GM12878 (cell line): Measurements from ENCODE around the gene TMUB1. TPM values are rescaled to one million over a fixed set of nuclear protein-coding genes. Genes with fewer than 3 reads are reported as not detected.

Source experiments
- ATAC-seq: fragments of 200-7000 bp; cut with Tn5 transposase; 3 replicates; pipeline ENCODE4 v1.9.1; 2020; ENCODE audit warnings: mild to moderate bottlenecking, moderate library complexity
- BruUV-seq: library from RNA; stranded (reverse); fragments of 400-500 nt; replicated peaks from 2 replicates; lab custom pipeline; 2021; lab: Mats Ljungman, UMichigan
- CTCF ChIA-PET: fragments of 300-600 bp; sonication (Branson Sonifier 250); formaldehyde crosslinking; extraction: SDS; loops from one replicate; lab custom pipeline; 2021; ENCODE audit warnings: inconsistent platforms; lab: Yijun Ruan, JAX
- POLR2A ChIA-PET: fragments of 350-600 bp; formaldehyde crosslinking; extraction: SDS; loops from one replicate; lab custom pipeline; 2021; ENCODE audit warnings: inconsistent platforms; lab: Charles Lee
- RAD21 ChIA-PET: fragments of 300-600 bp; sonication (Branson Sonifier 250); formaldehyde crosslinking; loops from one replicate; lab custom pipeline; 2023; ENCODE audit warnings: antibody characterized with exemption; ENCODE audit not compliant: unreplicated experiment; lab: Charles Lee
- SMC1A ChIA-PET: fragments of 300-600 bp; sonication (Branson Sonifier 250); formaldehyde crosslinking; loops from one replicate; lab custom pipeline; 2023; ENCODE audit not compliant: unreplicated experiment, uncharacterized antibody; lab: Charles Lee
- DNase-seq: peaks from one replicate; pipeline ENCODE4 v3.0.0-alpha.2; 2011; ENCODE audit warnings: low read depth, low spot score
- FAIRE-seq: peaks from 3 replicates; lab custom pipeline; 2011; peaks lifted over from hg19 to GRCh38; lab: Jason Lieb, UNC
- H2AFZ ChIP-seq: 2 replicates; pipeline ENCODE4 v1.6.0; 2011; ENCODE audit warnings: low read depth, low read length, control low read depth; ENCODE audit not compliant: control insufficient read depth
- H3K27ac ChIP-seq: 2 replicates; pipeline ENCODE4 v1.5.1; 2011; ENCODE audit warnings: control low read depth; ENCODE audit not compliant: control insufficient read depth, insufficient read depth
- H3K27me3 ChIP-seq, 2 experiments: replicated peaks in 1 of 2; 2 replicates each; pipeline versions ENCODE4 v1.6.0 to v1.6.1; 2011; ENCODE audit warnings: low read length in 1 of 2; ENCODE audit not compliant: control insufficient read depth in 2 of 2, insufficient read depth in 2 of 2
- H3K36me3 ChIP-seq, 2 experiments: 2 replicates each; pipeline ENCODE4 v1.5.1; 2011; ENCODE audit warnings: low read length in 1 of 2; ENCODE audit not compliant: control insufficient read depth in 2 of 2, insufficient read depth in 2 of 2
- H3K4me1 ChIP-seq: 2 replicates; pipeline ENCODE4 v1.6.1; 2011; ENCODE audit warnings: mild to moderate bottlenecking, low read length, moderate library complexity, mixed read lengths; ENCODE audit not compliant: control insufficient read depth, insufficient read depth
- H3K4me2 ChIP-seq: 2 replicates; pipeline ENCODE4 v1.6.0; 2011; ENCODE audit warnings: control low read depth; ENCODE audit not compliant: control insufficient read depth, insufficient read depth
- H3K4me3 ChIP-seq: fragments of 200-600 bp; sonication (generic); 2 replicates; pipeline ENCODE4 v1.5.1; 2016
- H3K79me2 ChIP-seq: 2 replicates; pipeline ENCODE4 v1.6.0; 2011; ENCODE audit warnings: low read length; ENCODE audit not compliant: control insufficient read depth, insufficient read depth
- H3K9ac ChIP-seq: 2 replicates; pipeline ENCODE4 v1.8.0; 2011; ENCODE audit warnings: low read length, control low read depth, mixed read lengths; ENCODE audit not compliant: control insufficient read depth, insufficient read depth
- H3K9me3 ChIP-seq: replicated peaks from 3 replicates; pipeline ENCODE4 v1.5.1; 2011; ENCODE audit warnings: mild to moderate bottlenecking, low read length; ENCODE audit not compliant: control insufficient read depth, insufficient read depth
- H4K20me1 ChIP-seq: 2 replicates; pipeline ENCODE4 v1.6.0; 2011; ENCODE audit not compliant: control insufficient read depth, insufficient read depth
- EZH2 ChIP-seq: IDR thresholded peaks from 2 replicates; pipeline ENCODE4 v1.6.1; 2012; ENCODE audit warnings: low read depth, mild to moderate bottlenecking, control low read depth, inconsistent platforms, low read length, borderline replicate concordance; ENCODE audit not compliant: control insufficient read depth
- FOXK2 ChIP-seq: fragments of 450-650 bp; IDR thresholded peaks from 2 replicates; pipeline ENCODE4 v1.6.1; 2017; ENCODE audit warnings: mild to moderate bottlenecking, moderate library complexity
- KLF5 ChIP-seq: fragments of 450-650 bp; IDR thresholded peaks from 2 replicates; pipeline ENCODE4 v1.6.1; 2014; ENCODE audit warnings: mild to moderate bottlenecking; ENCODE audit not compliant: partially characterized antibody
- NR2F1 ChIP-seq: fragments of 450-650 bp; conservative IDR thresholded peaks from 2 replicates; pipeline ENCODE4 v1.6.1; 2017; ENCODE audit warnings: mild to moderate bottlenecking
- STAT1 ChIP-seq: fragments of 450-650 bp; conservative IDR thresholded peaks from 2 replicates; pipeline ENCODE4 v1.6.1; 2014; ENCODE audit warnings: antibody characterized with exemption, mild to moderate bottlenecking
- WGBS: methylation state at CpG from one replicate; pipeline ENCODE4 v1.1.6; 2016; ENCODE audit warnings: low lambda C conversion rate; ENCODE audit not compliant: insufficient replicate concordance, insufficient coverage; ENCODE audit errors: missing lambda C conversion rate; 5-methylcytosine and 5-hydroxymethylcytosine counted together
- in situ Hi-C: fragments of 300-500 bp; cut with MboI; formaldehyde crosslinking; loops from 9 replicates; pipeline ENCODE4 v1.14.3; 2018; ENCODE audit warnings: mixed read lengths
- intact Hi-C: fragments of 100-400 bp; cut with micrococcal nuclease; formaldehyde crosslinking; loops from one replicate; pipeline ENCODE4 v1.14.2; 2022; ENCODE audit not compliant: unreplicated experiment
- polyA plus RNA-seq, 11 experiments: library from polyadenylated mRNA; depleted of rRNA in 4 of 11; unstranded in 6 of 11; stranded (reverse) in 5 of 11; fragments of >200 nt; fragmentation: Nextera tagmentation in 4 of 11; fragmentation: Illumina TruSeq in 1 of 11; extraction: Ambion mirVana in 4 of 11; extraction: Trizol in 1 of 11; gene quantifications; 1 replicate in 1 of 11; 2 replicates in 10 of 11; pipeline versions ENCODE4 v1.2.1 to v1.2.3, GENCODE V29; 2011 to 2016; ENCODE audit warnings: inconsistent platforms in 2 of 11, missing spikeins in 2 of 11, low read depth in 1 of 11
- total RNA-seq, 4 experiments: library from RNA; depleted of rRNA in 3 of 4; stranded (reverse); fragments of >200 nt in 3 of 4; fragmentation: Illumina TruSeq in 1 of 4; extraction: Trizol in 1 of 4; gene quantifications; 2 replicates each; pipeline versions ENCODE4 v1.2.1 to v1.2.3, GENCODE V29; 2013 to 2021
- TF ChIP-seq, protein P1 (sequence below), 3 experiments: IDR thresholded peaks in 2 of 3; conservative IDR thresholded peaks in 1 of 3; 2 replicates each; pipeline ENCODE4 v1.5.1; 2011; ENCODE audit warnings: low read depth in 3 of 3, low read length in 3 of 3, mild to moderate bottlenecking in 3 of 3, control low read depth in 2 of 3, moderate library complexity in 2 of 3, inconsistent platforms in 1 of 3, mixed read lengths in 1 of 3; ENCODE audit not compliant: control insufficient read depth in 2 of 3, insufficient read depth in 1 of 3; ENCODE audit errors: extremely low read depth in 1 of 3
- TF ChIP-seq, protein P2 (sequence below): IDR thresholded peaks from 2 replicates; pipeline ENCODE4 v1.6.1; 2011; ENCODE audit warnings: low read depth, mild to moderate bottlenecking, low read length, moderate library complexity, borderline replicate concordance; ENCODE audit errors: extremely low read depth
- TF ChIP-seq, protein P3 (sequence below): fragments of 450-650 bp; IDR thresholded peaks from 2 replicates; pipeline ENCODE4 v1.6.1; 2018; ENCODE audit warnings: mild to moderate bottlenecking, low read depth, moderate library complexity; ENCODE audit not compliant: partially characterized antibody

The TMUB1 gene
- total and polyA plus RNA-seq, 10 of the 15 experiments (the other 5 are each of a cell fraction or from before 2014, with no cell fraction given): 0.27 to 79.5 (median 41.3) TPM; not detected in 1

- TF ChIP-seq, protein P1, sequence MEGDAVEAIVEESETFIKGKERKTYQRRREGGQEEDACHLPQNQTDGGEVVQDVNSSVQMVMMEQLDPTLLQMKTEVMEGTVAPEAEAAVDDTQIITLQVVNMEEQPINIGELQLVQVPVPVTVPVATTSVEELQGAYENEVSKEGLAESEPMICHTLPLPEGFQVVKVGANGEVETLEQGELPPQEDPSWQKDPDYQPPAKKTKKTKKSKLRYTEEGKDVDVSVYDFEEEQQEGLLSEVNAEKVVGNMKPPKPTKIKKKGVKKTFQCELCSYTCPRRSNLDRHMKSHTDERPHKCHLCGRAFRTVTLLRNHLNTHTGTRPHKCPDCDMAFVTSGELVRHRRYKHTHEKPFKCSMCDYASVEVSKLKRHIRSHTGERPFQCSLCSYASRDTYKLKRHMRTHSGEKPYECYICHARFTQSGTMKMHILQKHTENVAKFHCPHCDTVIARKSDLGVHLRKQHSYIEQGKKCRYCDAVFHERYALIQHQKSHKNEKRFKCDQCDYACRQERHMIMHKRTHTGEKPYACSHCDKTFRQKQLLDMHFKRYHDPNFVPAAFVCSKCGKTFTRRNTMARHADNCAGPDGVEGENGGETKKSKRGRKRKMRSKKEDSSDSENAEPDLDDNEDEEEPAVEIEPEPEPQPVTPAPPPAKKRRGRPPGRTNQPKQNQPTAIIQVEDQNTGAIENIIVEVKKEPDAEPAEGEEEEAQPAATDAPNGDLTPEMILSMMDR (IDR thresholded peaks at IDR 0.05 in 2 of 3, conservative IDR thresholded peaks at IDR 0.05 in 1 of 3; ENCODE audit: control insufficient read depth in 2 of 3, extremely low read depth in 1 of 3, insufficient read depth in 1 of 3, low read depth in 3 of 3, low read length in 3 of 3): peak; percentile 35 to 75 (median 68)
- TF ChIP-seq NR2F1: peak; percentile 83
- TF ChIP-seq, protein P2, sequence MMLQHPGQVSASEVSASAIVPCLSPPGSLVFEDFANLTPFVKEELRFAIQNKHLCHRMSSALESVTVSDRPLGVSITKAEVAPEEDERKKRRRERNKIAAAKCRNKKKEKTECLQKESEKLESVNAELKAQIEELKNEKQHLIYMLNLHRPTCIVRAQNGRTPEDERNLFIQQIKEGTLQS: no peak
These were observed 8.1 kb upstream of the TMUB1 start (continued) for GRCh38 chr7:151091431-151091830.

GRCh38 chr7:151091003-151091402 is 7.7 kb upstream of the TMUB1 start:
- H3K79me2 ChIP-seq: peaks cover 78% of the 10 kb centered on the region
- no TSS peak for BruUV-seq

More at GRCh38 chr7:151091003-151091402, 7.7 kb upstream of the TMUB1 start:
- 74% methylated on average over 7 of the region's 7 CpGs for WGBS
- POLR2A ChIA-PET: no interaction called here
- no peak for ATAC-seq
- no peak for TF ChIP-seq KLF5
- no peak for TF ChIP-seq EZH2
- no peak for TF ChIP-seq STAT1
- TF ChIP-seq FOXK2: no peak
- TF ChIP-seq, protein P3, sequence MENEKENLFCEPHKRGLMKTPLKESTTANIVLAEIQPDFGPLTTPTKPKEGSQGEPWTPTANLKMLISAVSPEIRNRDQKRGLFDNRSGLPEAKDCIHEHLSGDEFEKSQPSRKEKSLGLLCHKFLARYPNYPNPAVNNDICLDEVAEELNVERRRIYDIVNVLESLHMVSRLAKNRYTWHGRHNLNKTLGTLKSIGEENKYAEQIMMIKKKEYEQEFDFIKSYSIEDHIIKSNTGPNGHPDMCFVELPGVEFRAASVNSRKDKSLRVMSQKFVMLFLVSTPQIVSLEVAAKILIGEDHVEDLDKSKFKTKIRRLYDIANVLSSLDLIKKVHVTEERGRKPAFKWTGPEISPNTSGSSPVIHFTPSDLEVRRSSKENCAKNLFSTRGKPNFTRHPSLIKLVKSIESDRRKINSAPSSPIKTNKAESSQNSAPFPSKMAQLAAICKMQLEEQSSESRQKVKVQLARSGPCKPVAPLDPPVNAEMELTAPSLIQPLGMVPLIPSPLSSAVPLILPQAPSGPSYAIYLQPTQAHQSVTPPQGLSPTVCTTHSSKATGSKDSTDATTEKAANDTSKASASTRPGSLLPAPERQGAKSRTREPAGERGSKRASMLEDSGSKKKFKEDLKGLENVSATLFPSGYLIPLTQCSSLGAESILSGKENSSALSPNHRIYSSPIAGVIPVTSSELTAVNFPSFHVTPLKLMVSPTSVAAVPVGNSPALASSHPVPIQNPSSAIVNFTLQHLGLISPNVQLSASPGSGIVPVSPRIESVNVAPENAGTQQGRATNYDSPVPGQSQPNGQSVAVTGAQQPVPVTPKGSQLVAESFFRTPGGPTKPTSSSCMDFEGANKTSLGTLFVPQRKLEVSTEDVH: no peak
- TF ChIP-seq, all 136 proteins: peak for 0
- FAIRE-seq (no peak), DNase-seq (no peak)
- RAD21 ChIA-PET: no interaction called here
- no peak overlapping the region for H3K4me3 ChIP-seq
- H3K27ac ChIP-seq: no peak overlapping the region
- H3K27me3 ChIP-seq: no peaks in the 10 kb centered on the region
- H3K36me3 ChIP-seq: peaks cover 0 to 4% of the 10 kb centered on the region in 2 experiments; a peak in 2 of 4 replicates
- no peaks in the 10 kb centered on the region; the same call in 1 of the 2 replicates for H4K20me1 ChIP-seq
- peaks cover 13% of the 10 kb centered on the region for H3K4me1 ChIP-seq
- no peak overlapping the region for H3K4me2 ChIP-seq
- no peak overlapping the region for H2AFZ ChIP-seq
- intact Hi-C loops: no loop called here
- no peaks in the 10 kb centered on the region for H3K9me3 ChIP-seq
- no peak overlapping the region for H3K9ac ChIP-seq
- CTCF ChIA-PET: interaction anchor here (0.9 to 2.5 kb wide), 6 partner anchors 8 to 153 kb away, joined by 3 to 13 read pairs (median 6); partner anchors contain the start of gene ABCB8
- in situ Hi-C loops: no loop called here
- SMC1A ChIA-PET: no interaction called here
